MCF 10A (cell line): ENCODE measurements around the gene VEZT. TPM values are rescaled to one million over a fixed set of nuclear protein-coding genes. Genes with fewer than 3 reads are reported as not detected.
A peak's percentile ranks its signal among the peaks of the same experiment; 100 is the strongest.

ENCODE experiments used
- BruUV-seq: library from RNA; stranded (reverse); fragments of 400-500 nt; replicated peaks from 2 replicates; lab custom pipeline; 2021; lab: Mats Ljungman, UMichigan
- CTCF ChIA-PET: fragments of 300-600 bp; sonication (Branson Sonifier 250); formaldehyde crosslinking; extraction: SDS; loops from one replicate; lab custom pipeline; 2021; ENCODE audit warnings: antibody characterized with exemption, inconsistent platforms; lab: Yijun Ruan, JAX
- POLR2A ChIA-PET: fragments of 300-600, 350-650 bp; sonication (Branson Sonifier 250); formaldehyde crosslinking; extraction: SDS; loops from one replicate; lab custom pipeline; 2020; ENCODE audit warnings: antibody characterized with exemption, inconsistent platforms; lab: Yijun Ruan, JAX
- DNase-seq: peaks from one replicate; pipeline ENCODE4 v3.0.0-alpha.2; 2018; ENCODE audit not compliant: unreplicated experiment
- H3K27ac Mint-ChIP-seq: one replicate; pipeline ENCODE4 v1.8.0; 2022; ENCODE audit warnings: mild to moderate bottlenecking, low read depth, mixed read lengths; ENCODE audit not compliant: unreplicated experiment
- H3K27me3 Mint-ChIP-seq: one replicate; pipeline ENCODE4 v1.8.0; 2022; ENCODE audit warnings: mixed read lengths; ENCODE audit not compliant: insufficient read depth, unreplicated experiment
- H3K36me3 Mint-ChIP-seq: one replicate; pipeline ENCODE4 v1.8.0; 2022; ENCODE audit warnings: mild to moderate bottlenecking, moderate library complexity, mixed read lengths; ENCODE audit not compliant: insufficient read depth, unreplicated experiment
- H3K4me1 Mint-ChIP-seq: one replicate; pipeline ENCODE4 v1.8.0; 2022; ENCODE audit warnings: mixed read lengths; ENCODE audit not compliant: insufficient read depth, unreplicated experiment
- H3K4me3 Mint-ChIP-seq: one replicate; pipeline ENCODE4 v1.8.0; 2022; ENCODE audit warnings: mild to moderate bottlenecking, moderate library complexity, mixed read lengths; ENCODE audit not compliant: unreplicated experiment
- H3K9me3 Mint-ChIP-seq: one replicate; pipeline ENCODE4 v1.8.0; 2022; ENCODE audit warnings: mixed read lengths; ENCODE audit not compliant: unreplicated experiment
- CTCF ChIP-seq: fragments of 200-600 bp; IDR thresholded peaks from one replicate; pipeline ENCODE4 v1.8.0; 2022; ENCODE audit warnings: antibody characterized with exemption, mild to moderate bottlenecking; ENCODE audit not compliant: unreplicated experiment
- intact Hi-C: fragments of 100-400 bp; cut with micrococcal nuclease; formaldehyde crosslinking; loops from 2 replicates; pipeline ENCODE4 v1.14.1; 2022
- total RNA-seq: library from RNA; stranded (reverse); gene quantifications from 2 replicates; pipeline ENCODE4 v1.2.3, GENCODE V29; 2022

Gene VEZT
- total RNA-seq, 1 experiment from 2014 or later, result 107 TPM

DNA sequence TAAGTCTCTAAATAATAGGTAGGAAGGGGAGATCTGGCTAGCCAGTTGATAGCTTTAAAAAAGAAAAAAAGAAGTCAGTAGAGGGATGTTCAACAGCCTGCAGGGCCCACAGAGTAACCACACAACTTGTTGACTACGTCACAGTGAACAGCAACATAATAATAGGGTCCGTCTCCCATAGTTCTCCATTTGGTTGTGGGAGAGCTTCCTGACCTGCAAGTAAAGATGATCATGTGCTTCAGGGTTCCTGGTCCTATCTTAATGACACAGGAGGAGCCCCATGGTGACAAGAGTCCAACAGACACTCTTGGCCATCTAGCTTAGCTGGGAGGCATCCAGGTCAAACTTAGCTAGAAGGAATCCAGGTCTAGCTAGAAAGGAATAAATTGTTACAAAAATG lies 36.5 kb upstream of the VEZT start:
- CTCF ChIA-PET, result interaction anchor here (0.5 to 1.7 kb wide), 6 partner anchors 8 to 1074 kb away, joined by 3 to 5 read pairs (median 4); partner anchors contain the start of gene VEZT
- no peaks in the 10 kb centered on the region for H3K27me3 Mint-ChIP-seq
- intact Hi-C loops, result no loop called here
- no peak overlapping the region for H3K4me3 Mint-ChIP-seq
- no TSS peak for BruUV-seq
- no peak for TF ChIP-seq CTCF
- H3K27ac Mint-ChIP-seq, result no peak overlapping the region
- no peaks in the 10 kb centered on the region for H3K9me3 Mint-ChIP-seq
- peaks cover 12% of the 10 kb centered on the region for H3K36me3 Mint-ChIP-seq
- POLR2A ChIA-PET, result interaction anchor here (0.6 to 2.5 kb wide), 7 partner anchors 10 to 118 kb away, joined by 3 to 13 read pairs (median 4); partner anchors contain the start of genes FGD6 and VEZT
- DNase-seq, result no peak
- H3K4me1 Mint-ChIP-seq, result peaks cover 8% of the 10 kb centered on the region

DNA sequence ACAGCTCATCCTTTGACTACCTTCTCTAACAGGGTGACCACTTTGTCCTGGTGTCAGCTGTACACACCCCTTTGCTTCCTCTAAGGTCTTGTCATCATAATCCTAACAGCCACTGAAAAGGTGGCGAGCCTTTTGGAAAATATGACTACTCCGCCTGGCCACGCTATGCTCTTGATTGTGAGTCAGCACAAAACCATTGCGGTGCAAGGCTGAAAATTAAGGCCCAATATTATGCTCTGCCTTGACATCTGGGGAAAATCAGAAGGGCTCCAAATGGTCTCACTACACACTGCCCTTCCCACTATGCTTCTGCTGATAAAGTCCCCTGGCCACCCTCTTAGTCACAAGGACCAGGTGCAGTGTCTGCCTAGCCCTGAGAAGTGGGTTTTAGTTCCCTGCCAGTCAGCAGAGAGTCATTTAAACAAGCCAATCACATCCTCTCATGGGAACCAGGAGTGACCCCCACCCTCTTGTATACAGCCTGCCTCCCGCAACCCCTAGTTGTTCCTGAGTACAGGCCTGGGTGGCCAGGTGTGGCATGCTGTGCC lies 34.7 kb upstream of the VEZT start:
- Mint-ChIP-seq H3K27me3 (no peaks in the 10 kb centered on the region), H3K27ac (peak overlapping the region; percentile 87), H3K9me3 (no peaks in the 10 kb centered on the region), H3K36me3 (peaks cover 12% of the 10 kb centered on the region), H3K4me1 (peaks cover 9% of the 10 kb centered on the region), H3K4me3 (no peak overlapping the region)
- no TSS peak for BruUV-seq
- no peak for TF ChIP-seq CTCF
- DNase-seq, result peak; percentile 34
- CTCF ChIA-PET, result interaction anchor here (0.5 to 2.1 kb wide), 3 partner anchors 66 to 408 kb away, joined by 3 to 7 read pairs (median 3); no protein-coding TSS in a partner anchor
- intact Hi-C loops, result no loop called here
- POLR2A ChIA-PET, result no interaction called here

GRCh38 chr12:95184121-95184520 lies 33.5 kb upstream of the VEZT start:
- Mint-ChIP-seq H3K27ac (no peak overlapping the region), H3K4me3 (no peak overlapping the region), H3K4me1 (peaks cover 14% of the 10 kb centered on the region), H3K36me3 (peaks cover 17% of the 10 kb centered on the region), H3K27me3 (no peaks in the 10 kb centered on the region), H3K9me3 (no peaks in the 10 kb centered on the region)
- no peak for TF ChIP-seq CTCF
- BruUV-seq, result no TSS peak
- intact Hi-C loops, result no loop called here
- ChIA-PET CTCF (no interaction called here), POLR2A (interaction anchor here (9.3 kb wide), 1 partner anchor 16 kb away, joined by 77 read pairs; no protein-coding TSS in a partner anchor)
- no peak for DNase-seq

- POLR2A ChIA-PET, result interaction anchor here (0.7 to 9.3 kb wide), 3 partner anchors 15 to 968 kb away, joined by 3 to 77 read pairs (median 5); partner anchors contain the start of genes FGD6 and VEZT
- Mint-ChIP-seq H3K27me3 (no peaks in the 10 kb centered on the region), H3K9me3 (no peaks in the 10 kb centered on the region), H3K27ac (no peak overlapping the region), H3K36me3 (peaks cover 19% of the 10 kb centered on the region), H3K4me3 (no peak overlapping the region), H3K4me1 (peaks cover 14% of the 10 kb centered on the region)
- intact Hi-C loops, result no loop called here
- TF ChIP-seq CTCF, result no peak
- no peak for DNase-seq
- CTCF ChIA-PET, result no interaction called here
- BruUV-seq, result no TSS peak
Observed at GRCh38 chr12:95185072-95185471, 32.5 kb upstream of the VEZT start.
